Left cardiac atrium (tissue), 4 donors: ENCODE measurements around the gene CHST2. TPM values are rescaled to one million over a fixed set of nuclear protein-coding genes. Genes with fewer than 3 reads are reported as not detected.
"Not testable (repeated sequence)": the region's sequence is repeated elsewhere in the genome, so short reads cannot be mapped to it uniquely, and the experiment has no call there.

Experiments
- ATAC-seq, 2 donors: fragments of 200-7000 bp; cut with Tn5 transposase; one replicate each; pipeline ENCODE4 v1.9.1; 2020; ENCODE audit warnings: mild to moderate bottlenecking in 2 of 2, moderate library complexity in 2 of 2
- DNase-seq: peaks from one replicate; pipeline ENCODE4 v3.0.0-alpha.2; 2020
- intact Hi-C, 2 donors: fragments of 100-400 bp; cut with DNase I; formaldehyde crosslinking; loops; one replicate each; pipeline versions ENCODE4 v1.14.1 to v1.15.1; 2022 to 2023
- long read RNA-seq: library from polyadenylated mRNA; unstranded; transcript quantifications from one replicate; pipeline ENCODE4 v2.0.0, GENCODE V29; 2021
- total RNA-seq, 2 donors: library from RNA; stranded (reverse); fragmentation: NEBNext Ultra II Directional; extraction: Animal tissue kit (Norgen Biotek cat#: 25700); gene quantifications; one replicate each; pipeline ENCODE4 v1.2.1, GENCODE V29; 2021
- donor health status: DM: no; HTN: yes; CAD: no.
- donor health status: DM: no; HTN: yes; CAD: no; lungs with severe emphysema.
- donor health status: DM: yes; HTN: yes; CAD: no.
- donor health status: Dilated cardiomyopathy.

Gene CHST2
- 1 to 10 TPM; 2.3 to 6.7 TPM for total RNA-seq
- long read RNA-seq, partial matches to known transcripts, result 0 of 2 reads
- long read RNA-seq, other reads (novel, unspliced or antisense), result 2 of 2 reads

DNA sequence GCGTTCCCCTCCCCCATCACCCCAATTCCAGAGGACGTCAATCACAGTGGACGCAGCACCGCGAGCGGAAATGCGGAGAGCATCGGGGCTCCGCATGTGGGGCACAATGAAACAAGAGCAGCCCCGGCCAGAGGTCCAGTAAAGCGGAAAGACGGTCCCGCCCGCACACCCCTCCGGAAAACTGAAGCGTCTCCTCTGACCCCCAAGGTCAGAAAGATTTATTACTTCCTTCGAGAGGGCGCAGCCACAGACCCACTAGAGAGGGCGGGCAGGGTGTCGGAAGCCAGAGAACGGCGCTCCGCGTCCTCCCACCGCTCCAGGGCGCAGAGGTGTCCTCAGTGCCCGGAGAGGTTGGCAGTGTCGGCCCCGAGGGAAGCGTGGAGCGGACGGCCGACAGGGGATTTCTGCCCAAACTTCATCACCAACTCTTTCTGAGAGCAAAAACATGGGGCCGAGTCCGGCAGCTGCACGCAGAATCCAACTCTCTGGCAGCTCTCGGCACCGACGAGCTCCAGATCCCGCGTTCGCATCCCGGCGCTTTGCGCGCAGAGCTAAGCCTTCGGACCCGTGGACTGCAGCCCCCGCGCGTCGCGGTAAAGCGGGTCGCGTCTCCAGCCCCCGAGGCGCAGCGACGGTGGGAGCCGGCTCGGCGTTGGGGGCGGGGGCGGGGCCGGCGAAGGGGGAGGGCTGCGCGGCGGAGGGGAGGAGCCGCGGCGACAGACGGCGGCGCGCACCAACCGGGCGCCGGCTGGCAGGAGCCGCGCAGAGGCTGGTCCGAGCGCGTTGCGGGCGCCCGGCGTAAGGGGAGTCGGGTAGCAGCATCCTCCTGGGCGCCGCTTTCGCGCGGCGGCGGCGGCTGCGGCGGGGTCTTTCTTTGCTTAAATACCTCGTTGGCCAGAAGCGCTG lies at the start of gene CHST2:
Gene CHST2 (plus strand): TSS at position 763 of the 906 bp plus-strand sequence. CDS start 1,046 bp downstream, outside the sequence.
- intact Hi-C loops, result no loop called here
- ATAC-seq, result peak; percentile 96 to 98
- peak; percentile 76 for DNase-seq

DNA sequence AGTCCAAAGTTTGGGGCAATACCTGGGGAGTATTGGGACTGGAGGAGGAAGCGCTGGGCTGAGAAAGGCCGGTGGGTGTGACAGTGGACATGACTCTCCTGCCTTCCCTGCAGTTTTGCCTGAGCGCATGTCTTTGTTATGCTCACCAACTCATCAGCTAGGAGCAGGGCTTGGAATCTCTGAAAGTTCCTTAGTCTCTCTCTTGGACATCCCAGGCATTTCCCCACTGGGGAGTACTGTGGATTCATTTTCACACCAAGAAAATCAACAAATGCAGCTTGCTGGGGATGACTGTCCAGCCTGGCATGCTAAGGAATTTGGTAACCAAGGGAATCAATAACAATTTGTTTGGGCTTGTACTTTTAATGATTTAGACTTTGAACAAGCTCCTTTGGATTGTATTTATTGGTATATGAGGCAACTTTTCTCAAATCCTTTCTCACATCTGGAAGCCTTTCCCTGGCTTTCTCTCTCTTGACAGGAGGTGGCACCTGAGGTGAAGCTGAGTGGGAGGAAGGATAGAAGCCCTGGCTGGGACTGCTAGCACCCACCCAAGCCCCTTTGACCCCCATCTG lies 48.5 kb upstream of the CHST2 start:
- ATAC-seq, result no peak
- no peak for DNase-seq
- intact Hi-C loops, result no loop called here

DNA sequence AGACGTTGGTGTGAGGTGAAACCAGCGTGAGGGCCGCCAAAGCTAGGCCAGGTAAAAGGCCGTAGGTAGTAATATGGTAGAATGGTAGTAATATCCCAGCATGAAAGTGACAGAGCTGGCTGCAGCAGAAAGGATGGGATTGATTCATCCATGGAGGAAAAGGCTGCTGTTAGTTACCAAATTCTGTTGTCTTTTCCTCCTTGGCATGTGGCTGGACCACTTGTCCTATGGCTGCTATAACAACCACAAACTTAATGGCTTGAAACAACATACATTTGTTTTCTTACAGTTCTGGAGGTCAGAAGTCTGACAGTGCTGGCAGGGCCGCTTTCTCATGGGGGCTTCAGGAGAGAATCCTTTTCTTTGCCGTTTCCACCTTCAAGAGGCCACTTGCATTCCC lies 47.8 kb upstream of the CHST2 start:
- no peak for ATAC-seq
- intact Hi-C loops, result no loop called here
- DNase-seq, result no peak

DNA sequence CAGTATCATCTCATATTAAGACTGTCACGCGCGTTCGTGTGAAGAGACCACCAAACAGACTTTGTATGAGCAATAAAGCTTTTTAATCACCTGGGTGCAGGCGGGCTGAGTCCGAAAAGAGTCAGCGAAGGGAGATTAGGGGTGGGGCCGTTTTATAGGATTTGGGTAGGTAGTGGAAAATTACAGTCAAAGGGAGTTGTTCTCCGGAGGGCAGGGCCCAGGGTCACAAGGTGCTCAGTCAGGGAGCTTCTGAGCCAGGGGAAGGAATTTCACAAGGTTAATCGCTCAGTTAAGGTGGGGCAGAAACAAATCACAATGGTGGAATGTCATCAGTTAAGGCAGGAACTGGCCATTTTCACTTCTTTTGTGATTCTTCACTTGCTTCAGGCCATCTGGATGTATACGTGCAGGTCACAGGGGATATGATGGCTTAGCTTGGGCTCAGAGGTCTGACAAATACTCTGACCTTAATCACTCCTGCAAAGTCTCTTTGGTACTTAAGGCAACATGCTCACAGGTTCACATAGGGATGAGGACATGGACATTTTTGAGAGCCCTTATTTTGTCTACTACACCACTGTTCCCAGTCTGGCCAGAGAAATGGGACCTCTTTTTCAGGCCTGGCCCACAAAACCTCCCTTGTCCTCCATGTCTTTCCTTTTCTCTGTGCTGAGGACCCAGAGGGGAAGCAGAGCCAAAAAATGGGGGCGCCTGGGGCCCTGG lies 47.1 kb upstream of the CHST2 start:
- not testable (repeated sequence) for ATAC-seq, DNase-seq

DNA sequence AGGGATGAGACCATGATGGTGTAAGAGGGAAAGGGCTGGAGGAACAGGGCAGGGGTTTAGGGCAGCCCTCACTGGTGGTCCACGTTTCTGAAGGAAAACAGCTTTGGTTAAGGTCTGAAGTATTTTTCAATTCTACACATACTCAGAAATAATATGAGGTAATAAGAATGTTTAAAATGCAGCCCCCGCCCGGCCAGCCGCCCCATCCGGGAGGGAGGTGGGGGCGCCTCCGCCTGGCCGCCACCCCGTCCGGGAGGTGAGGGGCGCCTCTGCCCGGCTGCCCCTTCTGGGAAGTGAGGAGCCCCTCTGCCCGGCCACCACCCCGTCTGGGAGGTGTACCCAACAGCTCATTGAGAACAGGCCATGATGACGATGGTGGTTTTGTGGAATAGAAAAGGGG lies 46.0 kb upstream of the CHST2 start:
- intact Hi-C loops, DNase-seq, ATAC-seq: not testable (repeated sequence)

More for the DNA sequence above, 47.1 kb upstream of the CHST2 start:
- intact Hi-C loops, result not testable (repeated sequence)

GRCh38 chr3:143073983-143074382 lies 45.6 kb upstream of the CHST2 start:
- ATAC-seq, intact Hi-C loops, DNase-seq: not testable (repeated sequence)

DNA sequence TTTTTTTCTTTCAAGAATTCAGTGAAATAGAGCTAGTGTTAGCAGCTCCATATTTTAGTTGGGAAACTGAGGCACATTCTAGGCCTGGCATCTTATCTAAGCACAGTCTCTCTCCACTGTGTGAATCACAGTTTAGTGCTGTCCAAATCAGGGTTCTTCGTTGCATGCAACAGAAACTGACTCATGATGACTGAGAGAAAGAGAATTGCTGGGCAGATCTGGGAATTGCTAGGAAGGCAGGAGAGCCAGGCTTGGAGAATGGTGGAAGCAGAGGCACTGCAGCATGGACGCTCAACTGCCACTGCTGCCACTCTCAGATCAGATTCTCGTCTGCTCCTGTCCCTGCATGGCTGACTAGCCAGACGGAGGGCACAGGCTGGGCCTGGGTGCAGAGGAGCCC lies 40.7 kb upstream of the CHST2 start:
- intact Hi-C loops, result no loop called here
- ATAC-seq, result no peak
- DNase-seq, result no peak

DNA sequence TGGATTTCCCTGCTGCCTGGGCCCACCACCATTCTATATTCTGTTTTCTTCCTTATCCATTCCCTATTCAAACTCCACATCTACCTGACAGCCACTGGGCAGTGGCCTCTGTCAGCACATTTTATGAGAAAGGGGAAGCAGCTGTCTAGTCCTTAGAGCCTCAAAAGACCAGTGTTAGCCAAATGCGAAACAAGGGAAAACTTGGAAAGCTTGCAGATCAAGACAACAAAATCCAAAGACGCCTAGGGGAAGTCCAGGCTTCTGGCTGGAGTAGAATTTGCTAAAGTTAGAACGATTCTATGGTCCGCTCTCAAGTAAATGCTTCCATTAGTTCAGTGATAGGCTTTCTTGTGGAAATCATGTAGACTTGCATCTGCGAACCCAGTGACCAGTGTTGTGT lies 39.4 kb upstream of the CHST2 start:
- intact Hi-C loops, result no loop called here
- no peak for ATAC-seq
- no peak for DNase-seq

DNA sequence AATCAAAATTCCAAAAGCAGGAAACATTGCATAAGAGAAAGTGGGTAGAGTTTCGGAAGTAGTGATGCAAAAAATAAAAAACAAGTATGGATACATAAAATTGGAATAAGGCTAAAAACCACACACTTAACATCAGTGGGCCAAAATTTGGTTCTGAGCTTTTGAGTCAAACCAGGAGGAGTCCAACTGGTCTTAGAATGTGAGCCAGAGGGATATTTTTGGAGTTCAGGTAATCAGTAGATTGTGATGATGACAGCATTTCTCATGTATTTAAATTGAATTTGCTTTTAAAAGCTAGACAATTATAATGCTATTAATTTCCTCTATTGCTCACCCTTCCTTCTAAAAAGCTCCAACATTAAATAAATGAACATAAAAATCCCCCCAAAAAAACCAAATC lies 38.2 kb upstream of the CHST2 start:
- ATAC-seq (no peak), DNase-seq (no peak)
- intact Hi-C loops, result no loop called here

GRCh38 chr3:143081844-143082778 lies 37.5 kb upstream of the CHST2 start:
- intact Hi-C loops, result no loop called here
- DNase-seq (no peak), ATAC-seq (no peak)

- DNase-seq (no peak), ATAC-seq (no peak)
- intact Hi-C loops, result no loop called here
Observed at GRCh38 chr3:143083781-143084180, 35.8 kb upstream of the CHST2 start.

DNA sequence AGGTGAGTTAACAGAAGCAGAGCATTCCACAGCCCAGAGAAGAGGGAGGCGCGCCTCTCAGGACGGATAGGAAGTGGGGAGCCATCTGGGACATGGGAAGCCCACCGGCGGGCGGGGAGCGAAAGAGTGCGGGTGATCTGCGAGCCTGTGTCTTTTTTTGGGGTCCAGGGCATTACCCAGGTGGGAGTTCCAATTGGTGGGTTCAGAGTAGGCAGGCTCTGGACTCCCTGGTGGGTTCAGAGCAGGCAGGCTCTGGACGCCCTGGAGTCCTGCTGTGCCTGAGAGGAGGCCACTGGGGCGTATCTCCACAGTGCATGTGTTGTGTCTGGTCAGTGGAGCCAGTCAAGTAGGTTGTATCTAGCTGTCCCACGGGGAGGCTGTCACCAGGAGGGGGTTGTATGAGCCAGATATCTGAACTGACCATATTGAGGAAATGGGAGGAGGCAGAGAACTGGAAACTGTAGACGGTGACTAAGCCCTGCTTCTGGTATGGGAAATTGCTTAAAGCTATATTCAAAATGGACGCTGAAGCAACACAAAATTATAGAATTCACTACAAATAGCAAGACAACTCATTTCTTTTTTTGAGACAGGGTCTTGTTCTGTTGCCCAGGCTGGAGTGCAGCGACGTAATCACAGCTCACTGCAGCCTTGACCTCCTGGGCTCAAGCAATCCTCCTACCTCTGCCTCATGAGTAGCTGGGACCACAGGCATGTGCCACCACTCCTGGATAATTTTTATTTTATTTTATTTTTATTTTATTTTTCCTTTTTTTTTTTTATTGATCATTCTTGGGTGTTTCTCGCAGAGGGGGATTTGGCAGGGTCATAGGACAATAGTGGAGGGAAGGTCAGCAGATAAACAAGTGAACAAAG lies 34.5 kb upstream of the CHST2 start:
- ATAC-seq, result peak in 1 of 2 donors; percentile 48
- intact Hi-C loops, result no loop called here

GRCh38 chr3:143088835-143089234 lies 30.7 kb upstream of the CHST2 start:
- ATAC-seq (no peak), DNase-seq (no peak)
- intact Hi-C loops, result no loop called here

More for the DNA sequence above, 34.5 kb upstream of the CHST2 start:
- DNase-seq, result peak; percentile 27

DNA sequence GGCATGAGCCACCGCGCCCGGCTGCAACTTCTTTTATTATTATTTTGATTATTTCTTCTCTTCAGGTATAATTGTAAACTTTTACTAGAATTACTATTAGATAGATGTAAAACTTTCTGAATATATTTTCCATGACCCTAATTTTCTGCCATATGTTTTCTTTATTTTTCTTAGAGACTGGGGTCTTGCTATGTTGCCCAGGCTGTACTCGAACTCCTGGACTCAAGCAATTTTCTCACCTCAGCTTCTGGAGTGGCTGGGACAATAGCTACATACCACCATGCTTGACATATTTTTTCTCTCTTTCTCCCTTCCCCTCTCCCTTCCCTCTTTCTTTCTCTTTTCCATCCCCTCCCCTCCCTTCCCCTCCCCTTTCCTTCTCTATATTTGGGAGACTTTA lies 29.6 kb upstream of the CHST2 start:
- ATAC-seq (no peak), DNase-seq (no peak)
- intact Hi-C loops, result no loop called here

GRCh38 chr3:143090486-143090885 lies 29.1 kb upstream of the CHST2 start:
- ATAC-seq, result no peak
- intact Hi-C loops, result no loop called here

DNA sequence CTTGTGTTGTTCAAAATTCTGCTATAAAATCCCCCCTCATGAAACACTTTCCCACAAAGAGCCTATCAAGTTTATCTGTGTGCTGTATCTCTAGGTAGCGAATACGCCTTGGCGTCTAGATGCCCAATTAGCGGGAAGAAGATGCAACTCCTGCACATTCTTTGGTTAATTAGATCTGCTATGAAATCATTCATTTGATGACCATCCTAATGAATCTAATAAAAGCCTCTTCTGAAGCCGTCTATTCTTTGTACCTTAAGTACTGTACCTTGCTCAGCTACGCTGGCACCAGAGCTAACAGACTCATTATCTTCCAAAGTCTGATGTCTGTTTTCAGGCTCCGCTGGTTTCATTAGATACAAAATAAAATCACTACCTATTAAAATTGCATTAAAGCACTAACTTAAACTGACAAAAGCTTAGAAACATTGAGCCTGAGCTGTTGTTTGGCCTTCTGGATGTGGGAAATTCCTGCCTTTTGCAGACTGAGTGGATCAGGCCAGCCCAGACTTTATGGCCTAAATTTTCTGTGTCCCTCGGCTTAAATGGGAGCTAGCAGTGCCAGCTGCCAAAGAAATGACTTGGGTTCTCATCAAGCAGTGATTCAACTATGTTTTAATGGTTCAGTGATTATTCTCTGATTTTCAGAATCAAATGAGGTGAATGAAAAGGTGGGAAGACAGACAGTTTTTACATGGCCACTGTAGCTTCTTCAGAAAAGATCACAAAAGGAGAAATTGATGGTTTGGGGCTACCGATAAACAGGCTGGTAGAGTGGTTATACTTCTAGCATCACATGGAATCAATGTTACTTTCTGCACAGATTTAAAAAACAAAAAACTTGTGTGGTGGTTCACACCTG lies 28.4 kb upstream of the CHST2 start:
- DNase-seq (no peak), ATAC-seq (no peak)
- intact Hi-C loops, result no loop called here

More at GRCh38 chr3:143090486-143090885, 29.1 kb upstream of the CHST2 start:
- DNase-seq, result no peak

GRCh38 chr3:143092191-143092590 lies 27.4 kb upstream of the CHST2 start:
- intact Hi-C loops, result no loop called here
- ATAC-seq (no peak), DNase-seq (no peak)
